ENCODE results near the gene NGEF.

- TF ChIP-seq, protein P1, sequence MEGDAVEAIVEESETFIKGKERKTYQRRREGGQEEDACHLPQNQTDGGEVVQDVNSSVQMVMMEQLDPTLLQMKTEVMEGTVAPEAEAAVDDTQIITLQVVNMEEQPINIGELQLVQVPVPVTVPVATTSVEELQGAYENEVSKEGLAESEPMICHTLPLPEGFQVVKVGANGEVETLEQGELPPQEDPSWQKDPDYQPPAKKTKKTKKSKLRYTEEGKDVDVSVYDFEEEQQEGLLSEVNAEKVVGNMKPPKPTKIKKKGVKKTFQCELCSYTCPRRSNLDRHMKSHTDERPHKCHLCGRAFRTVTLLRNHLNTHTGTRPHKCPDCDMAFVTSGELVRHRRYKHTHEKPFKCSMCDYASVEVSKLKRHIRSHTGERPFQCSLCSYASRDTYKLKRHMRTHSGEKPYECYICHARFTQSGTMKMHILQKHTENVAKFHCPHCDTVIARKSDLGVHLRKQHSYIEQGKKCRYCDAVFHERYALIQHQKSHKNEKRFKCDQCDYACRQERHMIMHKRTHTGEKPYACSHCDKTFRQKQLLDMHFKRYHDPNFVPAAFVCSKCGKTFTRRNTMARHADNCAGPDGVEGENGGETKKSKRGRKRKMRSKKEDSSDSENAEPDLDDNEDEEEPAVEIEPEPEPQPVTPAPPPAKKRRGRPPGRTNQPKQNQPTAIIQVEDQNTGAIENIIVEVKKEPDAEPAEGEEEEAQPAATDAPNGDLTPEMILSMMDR (IDR thresholded peaks at IDR 0.05): no peak
- no peak for TF ChIP-seq ZNF121 (CRISPR knock-in tag; IDR thresholded peaks at IDR 0.05)
- no peak for TF ChIP-seq ATF1 (CRISPR knock-in tag; IDR thresholded peaks at IDR 0.05)
- TF ChIP-seq CREM (CRISPR knock-in tag; IDR thresholded peaks at IDR 0.05): no peak
These were observed 139.0 kb downstream of the NGEF start for GRCh38 chr2:232873909-232874641.
